ENCODE results near the gene PDZRN3.

GRCh38 chr3:73586628-73587027 lies 38.1 kb downstream of the PDZRN3 start:
- TF ChIP-seq CTCF (conservative IDR thresholded peaks at IDR 0.05 in 1 of 2, IDR thresholded peaks at IDR 0.05 in 1 of 2; ENCODE audit: extremely low read depth in 1 of 2, insufficient read depth in 1 of 2, low read depth in 1 of 2, low read length in 2 of 2) (no peak), EZH2 (IDR thresholded peaks at IDR 0.05; ENCODE audit: borderline replicate concordance, low read length) (no peak)

Measured in mammary epithelial cell (primary cell).